Tibial nerve (tissue), 4 donors: ENCODE measurements around the gene GRID1. TPM values are rescaled to one million over a fixed set of nuclear protein-coding genes. Genes with fewer than 3 reads are reported as not detected.

Experiments
- DNase-seq, 2 donors: peaks; one replicate each; pipeline ENCODE4 v3.0.0-alpha.2; 2019; ENCODE audit warnings: low spot score in 2 of 2
- H3K27ac ChIP-seq, 4 donors: fragments of 200-600 bp; sonication (generic) in 3 of 4; one replicate each; pipeline ENCODE4 v1.5.1; 2017 to 2019; ENCODE audit warnings: mild to moderate bottlenecking in 1 of 4
- H3K27me3 ChIP-seq, 2 donors: fragments of 200-600 bp; sonication (generic) in 1 of 2; one replicate each; pipeline versions ENCODE4 v1.5.1 to v1.6.0; 2017 to 2019
- H3K36me3 ChIP-seq, 3 donors: fragments of 200-600 bp; sonication (generic); one replicate each; pipeline ENCODE4 v1.5.1; 2018 to 2019
- H3K4me1 ChIP-seq, 4 donors: fragments of 200-600 bp; sonication (generic) in 3 of 4; one replicate each; pipeline ENCODE4 v1.5.1; 2017 to 2019
- H3K4me3 ChIP-seq, 4 donors: fragments of 200-600 bp; sonication (generic) in 3 of 4; one replicate each; pipeline ENCODE4 v1.5.1; 2017 to 2019; ENCODE audit warnings: mild to moderate bottlenecking in 1 of 4, moderate library complexity in 1 of 4
- H3K9me3 ChIP-seq, 4 donors: fragments of 200-600 bp; sonication (generic) in 3 of 4; one replicate each; pipeline ENCODE4 v1.5.1; 2017 to 2019
- EP300 ChIP-seq, 2 donors: sonication (generic); formaldehyde crosslinking; IDR thresholded peaks; one replicate each; pipeline ENCODE4 v1.6.1; 2017; ENCODE audit warnings: antibody characterized with exemption in 2 of 2, mild to moderate bottlenecking in 1 of 2
- POLR2A ChIP-seq, 2 donors: fragments of 450-650 bp; IDR thresholded peaks; one replicate each; pipeline ENCODE4 v1.6.1; 2017; ENCODE audit warnings: antibody characterized with exemption in 2 of 2, mild to moderate bottlenecking in 2 of 2, moderate library complexity in 2 of 2
- WGBS, 2 donors: methylation state at CpG; one replicate each; pipeline ENCODE4 v1.1.5; 2018; 5-methylcytosine and 5-hydroxymethylcytosine counted together
- total RNA-seq, 4 donors: library from RNA; depleted of rRNA; stranded (reverse); fragments of >200 nt; gene quantifications; one replicate each; pipeline ENCODE4 v1.1.0, GENCODE V29; 2016
- TF ChIP-seq, protein P1 (sequence below), 5 experiments: fragments of 200-600 bp in 3 of 5; fragments of 450-650 bp in 2 of 5; sonication (generic) in 3 of 5; IDR thresholded peaks; one replicate each; pipeline ENCODE4 v1.5.1; 2016 to 2019; ENCODE audit warnings: antibody characterized with exemption in 5 of 5, mild to moderate bottlenecking in 3 of 5, moderate library complexity in 2 of 5

The GRID1 gene
- total RNA-seq, 4 donors from 2014 or later: 7.7 to 16.3 (median 10.5) TPM

DNA sequence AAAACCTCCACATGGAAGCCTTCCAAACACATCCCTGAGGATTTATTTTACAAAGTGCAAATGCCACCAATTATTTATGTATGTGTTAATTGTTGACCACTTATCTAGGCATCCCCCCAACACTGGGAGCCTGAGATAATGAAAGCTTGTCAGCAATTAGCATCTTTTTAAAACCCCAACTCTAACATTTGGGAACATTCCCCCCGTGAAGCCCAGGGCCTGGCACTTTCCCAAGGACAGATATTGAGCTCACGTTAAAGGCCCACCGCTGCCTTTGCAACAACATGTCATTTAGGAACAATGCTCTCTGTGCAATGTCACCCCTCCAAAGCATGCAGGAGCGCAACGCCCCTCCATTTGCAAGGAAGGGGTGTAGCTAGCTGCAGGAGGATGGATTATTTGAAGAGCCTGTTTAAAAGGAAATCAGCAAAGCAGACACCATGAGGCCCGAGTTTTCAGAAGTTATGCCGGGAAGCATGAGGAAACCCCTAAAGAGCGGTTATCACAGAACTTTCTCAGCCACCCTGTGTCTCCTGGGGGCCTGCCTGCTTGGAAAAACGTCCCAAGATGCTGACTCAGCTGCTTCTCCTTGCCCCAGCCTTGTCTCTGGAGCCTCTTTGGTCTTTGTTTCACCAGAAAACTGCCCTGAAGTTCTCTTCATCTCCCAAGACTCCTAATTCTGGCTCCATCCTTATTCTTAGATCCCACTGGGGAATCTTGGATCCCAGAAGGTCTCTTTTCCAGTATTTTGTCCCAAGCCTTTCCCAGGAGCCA lies 444.1 kb downstream of the GRID1 start:
- WGBS, 2 donors: 42 to 57% methylated on average over 9 of the region's 9 CpGs
- Histone ChIP-seq H3K36me3 (no peaks in the 10 kb centered on the region), H3K9me3 (no peaks in the 10 kb centered on the region), H3K4me1 (peaks cover 0 to 13% (median 0%) of the 10 kb centered on the region in 4 donors), H3K27me3 (no peaks in the 10 kb centered on the region), H3K27ac (no peak overlapping the region), H3K4me3 (no peak overlapping the region)
- TF ChIP-seq EP300 (IDR thresholded peaks at IDR 0.05) (no peak), POLR2A (IDR thresholded peaks at IDR 0.05) (no peak)
- TF ChIP-seq, protein P1, sequence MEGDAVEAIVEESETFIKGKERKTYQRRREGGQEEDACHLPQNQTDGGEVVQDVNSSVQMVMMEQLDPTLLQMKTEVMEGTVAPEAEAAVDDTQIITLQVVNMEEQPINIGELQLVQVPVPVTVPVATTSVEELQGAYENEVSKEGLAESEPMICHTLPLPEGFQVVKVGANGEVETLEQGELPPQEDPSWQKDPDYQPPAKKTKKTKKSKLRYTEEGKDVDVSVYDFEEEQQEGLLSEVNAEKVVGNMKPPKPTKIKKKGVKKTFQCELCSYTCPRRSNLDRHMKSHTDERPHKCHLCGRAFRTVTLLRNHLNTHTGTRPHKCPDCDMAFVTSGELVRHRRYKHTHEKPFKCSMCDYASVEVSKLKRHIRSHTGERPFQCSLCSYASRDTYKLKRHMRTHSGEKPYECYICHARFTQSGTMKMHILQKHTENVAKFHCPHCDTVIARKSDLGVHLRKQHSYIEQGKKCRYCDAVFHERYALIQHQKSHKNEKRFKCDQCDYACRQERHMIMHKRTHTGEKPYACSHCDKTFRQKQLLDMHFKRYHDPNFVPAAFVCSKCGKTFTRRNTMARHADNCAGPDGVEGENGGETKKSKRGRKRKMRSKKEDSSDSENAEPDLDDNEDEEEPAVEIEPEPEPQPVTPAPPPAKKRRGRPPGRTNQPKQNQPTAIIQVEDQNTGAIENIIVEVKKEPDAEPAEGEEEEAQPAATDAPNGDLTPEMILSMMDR (IDR thresholded peaks at IDR 0.05): no peak
- no peak for DNase-seq

DNA sequence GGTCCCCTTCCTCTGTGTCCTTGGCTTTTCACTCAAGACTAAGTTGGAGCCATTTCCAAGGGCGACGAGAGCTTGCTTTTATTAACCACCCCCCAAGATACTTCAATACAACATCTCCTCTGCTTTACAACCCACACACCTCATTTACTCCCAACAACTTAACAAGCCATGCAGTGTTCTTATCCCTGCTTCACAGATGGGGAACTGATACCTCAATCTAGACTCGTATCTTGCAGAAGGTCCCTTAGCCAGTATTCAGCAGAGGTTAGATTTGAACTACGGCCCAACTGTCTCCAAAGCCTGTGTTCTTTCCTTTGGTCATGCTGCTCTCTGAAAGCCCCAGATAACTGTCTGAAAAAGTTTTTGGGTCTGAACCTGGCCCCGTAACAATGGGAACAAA lies 444.8 kb downstream of the GRID1 start:
- Histone ChIP-seq H3K27ac (no peak overlapping the region), H3K36me3 (no peaks in the 10 kb centered on the region), H3K27me3 (no peaks in the 10 kb centered on the region), H3K4me1 (peaks cover 0 to 16% (median 0%) of the 10 kb centered on the region in 4 donors), H3K9me3 (no peaks in the 10 kb centered on the region), H3K4me3 (no peak overlapping the region)
- DNase-seq: no peak
- WGBS, 2 donors: 87 to 89% methylated on average over 5 of the region's 5 CpGs
- TF ChIP-seq EP300 (IDR thresholded peaks at IDR 0.05): no peak
- TF ChIP-seq, protein P1 (IDR thresholded peaks at IDR 0.05): no peak
- TF ChIP-seq POLR2A (IDR thresholded peaks at IDR 0.05): no peak

DNA sequence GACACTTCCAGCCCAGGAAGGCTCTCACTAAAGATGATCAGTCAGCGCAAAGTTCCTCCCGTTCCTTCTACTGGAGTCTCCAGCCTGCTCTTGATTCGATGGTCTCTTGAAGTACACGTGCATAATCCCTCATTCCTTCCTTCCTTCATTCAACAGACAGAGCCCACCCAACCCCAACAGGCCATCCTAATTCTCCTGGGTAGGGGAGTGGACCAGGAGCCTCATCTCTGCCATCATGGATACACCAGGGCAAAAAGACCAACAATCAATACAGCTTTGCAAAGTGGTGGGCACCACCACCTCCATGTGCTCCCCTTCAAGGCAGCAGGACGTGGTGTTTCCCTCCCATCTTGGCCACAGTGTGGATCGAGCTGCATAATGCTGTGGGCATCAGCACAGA lies 446.3 kb downstream of the GRID1 start:
- Histone ChIP-seq H3K9me3 (no peaks in the 10 kb centered on the region), H3K4me3 (no peak overlapping the region), H3K36me3 (no peaks in the 10 kb centered on the region), H3K4me1 (peaks cover 0 to 28% (median 0%) of the 10 kb centered on the region in 4 donors), H3K27me3 (no peaks in the 10 kb centered on the region), H3K27ac (no peak overlapping the region)
- 82 to 83% methylated on average over 6 of the region's 6 CpGs for WGBS, 2 donors
- TF ChIP-seq POLR2A (IDR thresholded peaks at IDR 0.05) (no peak), EP300 (IDR thresholded peaks at IDR 0.05) (no peak)
- TF ChIP-seq, protein P1 (IDR thresholded peaks at IDR 0.05): no peak
- DNase-seq: no peak

DNA sequence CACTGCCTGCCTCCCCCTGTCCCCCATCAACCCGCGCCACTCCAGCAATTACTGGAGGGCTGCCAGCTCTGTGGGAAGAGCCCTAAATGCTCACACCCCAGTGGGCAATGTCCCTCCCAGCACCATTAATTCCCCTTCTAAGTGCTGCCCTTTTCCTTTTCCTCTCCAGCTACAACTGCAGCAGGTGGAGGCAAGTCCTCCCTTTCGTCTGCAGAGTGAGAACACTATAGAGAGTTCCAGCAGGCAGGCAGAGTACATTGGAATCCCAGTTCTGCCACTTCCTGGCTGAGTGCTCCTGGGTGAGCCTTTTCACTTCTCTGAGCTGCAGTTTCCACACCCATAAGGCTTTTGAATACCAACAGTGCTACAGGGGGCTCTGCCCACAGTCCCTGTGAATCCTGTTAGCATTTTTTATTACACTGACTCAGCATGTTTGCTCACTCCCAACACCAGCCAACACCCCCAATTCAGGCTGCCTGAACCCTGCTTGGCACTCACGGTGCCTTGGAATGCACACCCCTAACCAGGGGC lies 447.0 kb downstream of the GRID1 start:
- H3K4me1 ChIP-seq: peaks cover 0 to 28% (median 0%) of the 10 kb centered on the region in 4 donors
- no peak for DNase-seq
- 10 to 13% methylated on average over 4 of the region's 4 CpGs for WGBS, 2 donors

DNA sequence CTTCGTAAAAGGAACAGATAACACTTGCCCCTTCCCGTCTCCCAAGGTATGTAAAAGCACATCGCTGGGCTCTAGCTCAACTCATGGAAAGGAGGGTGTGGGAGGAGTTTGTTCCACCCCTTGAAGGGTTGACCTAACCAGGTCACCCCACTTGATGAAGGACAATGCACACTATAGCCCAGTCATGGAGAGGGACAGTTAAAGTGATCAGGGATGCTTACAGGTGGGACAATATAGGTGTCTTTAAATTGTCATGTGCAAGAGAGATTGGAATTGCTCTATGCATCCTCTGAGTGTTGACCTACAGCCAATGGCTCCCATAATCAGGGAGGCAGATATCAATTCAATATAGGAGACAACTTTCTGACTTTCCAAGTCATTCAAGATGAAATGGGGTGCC lies 448.2 kb downstream of the GRID1 start:
- no peaks in the 10 kb centered on the region for H3K36me3 ChIP-seq
- no peaks in the 10 kb centered on the region for H3K27me3 ChIP-seq
- no peaks in the 10 kb centered on the region for H3K9me3 ChIP-seq
- no peak for DNase-seq
- 87 to 94% methylated on average over 3 of the region's 3 CpGs for WGBS, 2 donors
- no peak overlapping the region for H3K4me3 ChIP-seq
- H3K27ac ChIP-seq: no peak overlapping the region
- peaks cover 0 to 28% (median 0%) of the 10 kb centered on the region in 4 donors for H3K4me1 ChIP-seq
- TF ChIP-seq POLR2A (IDR thresholded peaks at IDR 0.05): no peak
- TF ChIP-seq, protein P1 (IDR thresholded peaks at IDR 0.05): no peak
- no peak for TF ChIP-seq EP300 (IDR thresholded peaks at IDR 0.05)

More for the DNA sequence above, 447.0 kb downstream of the GRID1 start:
- H3K36me3 ChIP-seq: no peaks in the 10 kb centered on the region
- H3K27ac ChIP-seq: no peak overlapping the region
- H3K27me3 ChIP-seq: no peaks in the 10 kb centered on the region
- no peaks in the 10 kb centered on the region for H3K9me3 ChIP-seq
- TF ChIP-seq, protein P1 (IDR thresholded peaks at IDR 0.05): no peak
- no peak for TF ChIP-seq POLR2A (IDR thresholded peaks at IDR 0.05)
- no peak overlapping the region for H3K4me3 ChIP-seq
